ENCODE data around the gene HERPUD2.
"Not testable (repeated sequence)": the region's sequence is repeated elsewhere in the genome, so short reads cannot be mapped to it uniquely, and the experiment has no call there.

HERPUD2 gene

DNA sequence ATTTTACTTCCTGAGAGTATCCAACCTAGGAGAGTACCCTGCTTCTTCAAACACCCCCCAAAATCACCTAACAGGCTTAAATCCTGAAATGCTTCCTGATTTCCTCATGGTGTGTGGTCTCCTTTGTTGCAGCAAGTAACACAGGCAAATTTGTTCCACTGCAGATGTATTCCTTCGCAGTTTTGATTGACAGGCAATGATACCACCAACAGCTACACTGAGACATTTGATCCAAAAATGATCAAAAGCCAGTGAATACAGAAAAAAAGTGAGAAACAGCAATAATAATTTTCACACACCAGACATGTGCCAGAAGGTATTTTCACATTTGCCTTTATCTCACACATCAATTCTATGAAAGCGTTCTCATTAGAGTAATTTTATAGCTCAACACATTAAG is 95.9 kb downstream of the HERPUD2 start:
- no peak for DNase-seq

DNA sequence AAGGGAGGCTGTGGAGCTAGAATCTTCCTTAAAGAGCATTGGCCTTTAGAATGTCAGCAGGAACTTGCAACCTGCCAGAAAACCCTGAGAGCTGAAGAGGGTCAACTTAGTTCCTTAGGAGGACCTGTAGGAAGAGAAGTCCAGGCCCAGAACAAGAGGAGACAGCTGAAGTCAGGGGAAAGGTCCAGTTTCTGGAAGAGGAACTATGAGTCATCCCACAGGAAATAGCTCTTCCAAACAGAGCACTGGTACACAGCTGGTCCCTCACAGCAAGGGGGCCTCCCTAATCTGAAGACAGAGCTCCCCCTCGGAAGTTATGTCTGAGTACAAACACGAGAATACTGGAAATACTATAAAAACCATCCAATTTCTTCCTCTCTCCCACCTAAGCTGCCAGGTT is 98.9 kb downstream of the HERPUD2 start:
- no peak for DNase-seq

DNA sequence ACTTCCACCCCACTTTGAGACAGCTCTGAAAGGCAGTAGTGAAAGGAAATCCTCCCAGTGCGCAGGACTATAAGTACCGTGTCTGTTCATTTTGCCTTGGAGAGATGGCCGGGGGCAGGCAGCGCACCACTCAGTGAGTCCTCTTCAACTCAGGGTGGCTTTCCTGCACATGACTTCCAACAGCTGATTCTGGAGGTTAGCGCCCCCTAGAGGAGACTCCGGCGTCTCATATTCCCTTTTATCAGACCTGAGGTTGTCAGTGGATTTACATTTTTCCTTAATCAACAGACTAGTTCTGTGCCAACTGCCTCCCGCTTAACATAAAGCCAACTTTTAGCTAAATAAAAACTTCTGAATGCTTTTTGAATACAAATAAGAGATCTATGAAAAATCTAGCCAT is 101.0 kb downstream of the HERPUD2 start:
- DNase-seq = peak; percentile 58

DNA sequence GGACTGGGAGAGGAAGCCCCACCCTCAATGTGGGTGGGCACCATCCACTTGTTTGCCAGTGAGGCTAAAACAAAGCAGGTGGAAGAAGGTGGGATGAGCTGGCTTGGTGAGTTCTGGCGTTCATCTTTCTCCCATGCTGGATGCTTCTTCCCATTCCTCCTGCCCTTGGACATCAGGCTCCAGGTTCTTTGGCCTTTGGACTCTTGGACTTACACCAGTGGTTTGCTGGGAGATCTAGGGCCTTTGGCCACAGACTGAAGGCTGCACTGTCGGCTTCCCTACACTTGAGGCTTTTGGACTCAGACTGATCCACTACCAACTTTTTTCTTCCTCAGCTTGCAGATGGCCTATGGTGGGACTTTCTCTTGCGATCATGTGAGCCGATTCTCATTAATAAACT is 106.3 kb downstream of the HERPUD2 start:
- no peak for DNase-seq

DNA sequence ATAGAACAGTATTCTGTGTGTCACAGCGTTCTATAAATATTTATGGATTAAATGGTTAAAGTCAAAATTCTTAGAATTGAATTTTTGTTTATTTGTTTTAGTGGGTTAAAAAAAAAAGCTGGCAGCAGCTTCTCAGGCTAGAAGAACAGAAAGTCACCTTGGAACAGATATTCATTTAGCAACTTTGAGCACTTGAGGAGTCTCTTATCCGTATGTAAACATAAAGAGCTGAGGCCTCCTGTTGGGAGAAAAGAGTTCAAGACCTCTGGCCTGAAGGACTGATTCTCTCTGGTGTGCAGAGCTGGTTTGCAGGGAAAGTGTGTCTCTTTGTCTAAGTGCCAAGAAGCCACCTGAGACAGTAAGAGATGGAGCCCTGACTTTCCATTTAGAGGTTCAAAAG is 109.9 kb downstream of the HERPUD2 start:
- DNase-seq = no peak

DNA sequence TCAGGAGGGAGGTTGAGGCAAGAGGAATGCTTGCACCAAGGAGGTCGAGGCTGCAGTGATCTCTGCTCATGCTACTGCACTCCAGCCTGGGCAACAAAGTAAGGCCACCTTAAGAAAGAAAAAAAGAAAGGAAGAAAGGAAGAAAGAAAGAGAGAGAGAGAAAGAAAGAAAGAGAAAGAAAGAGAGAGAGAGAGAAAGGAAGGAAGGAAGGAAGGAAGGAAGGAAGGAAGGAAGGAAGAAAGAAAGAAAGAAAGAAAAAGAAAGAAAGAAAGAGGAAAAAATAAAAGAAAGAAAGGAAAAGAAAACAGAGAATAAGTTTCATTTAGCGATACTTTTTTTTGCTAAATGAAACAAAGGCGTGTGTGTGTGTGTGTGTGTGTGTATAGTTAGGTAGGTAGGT is 110.4 kb downstream of the HERPUD2 start:
- DNase-seq = not testable (repeated sequence)
